Activated CD8-positive, alpha-beta T cell treated with anti-CD3 and anti-CD28 coated beads for 36 hours (primary cell): ENCODE data around the gene ANO9. TPM values are rescaled to one million over a fixed set of nuclear protein-coding genes. Genes with fewer than 3 reads are reported as not detected.
"Not testable (repeated sequence)": the region's sequence is repeated elsewhere in the genome, so short reads cannot be mapped to it uniquely, and the experiment has no call there.

Source experiments
- ATAC-seq: fragments of 200-7000 bp; cut with Tn5 transposase; one replicate; pipeline ENCODE4 v1.10.0; 2021; ENCODE audit warnings: mild to moderate bottlenecking, moderate library complexity
- CTCF ChIA-PET: fragments of 350-600 bp; sonication (Branson Sonifier 250); formaldehyde crosslinking; loops from one replicate; lab custom pipeline; 2021; ENCODE audit warnings: antibody characterized with exemption; lab: Charles Lee
- POLR2A ChIA-PET: fragments of 350-600 bp; sonication (Branson Sonifier 250); formaldehyde crosslinking; loops from one replicate; lab custom pipeline; 2021; ENCODE audit warnings: antibody characterized with exemption; lab: Charles Lee
- DNase-seq: peaks from one replicate; pipeline ENCODE4 v3.0.0-alpha.2; 2020
- H3K27ac Mint-ChIP-seq: one replicate; pipeline ENCODE4 v1.8.0; 2021; ENCODE audit warnings: mild to moderate bottlenecking, mixed read lengths
- H3K27me3 Mint-ChIP-seq: one replicate; pipeline ENCODE4 v1.8.0; 2021; ENCODE audit warnings: mixed read lengths
- H3K36me3 Mint-ChIP-seq: one replicate; pipeline ENCODE4 v1.8.0; 2021; ENCODE audit warnings: low read depth, mixed read lengths
- H3K4me1 Mint-ChIP-seq: one replicate; pipeline ENCODE4 v1.8.0; 2021; ENCODE audit warnings: low read depth, mixed read lengths
- H3K4me3 Mint-ChIP-seq: one replicate; pipeline ENCODE4 v1.8.0; 2021; ENCODE audit warnings: mild to moderate bottlenecking, moderate library complexity, mixed read lengths
- H3K9me3 Mint-ChIP-seq: one replicate; pipeline ENCODE4 v1.8.0; 2021; ENCODE audit warnings: mixed read lengths
- CTCF ChIP-seq: fragments of 200-600 bp; IDR thresholded peaks from one replicate; pipeline ENCODE4 v1.8.0; 2022; ENCODE audit warnings: antibody characterized with exemption, mild to moderate bottlenecking
- intact Hi-C: fragments of 100-400 bp; cut with micrococcal nuclease; formaldehyde crosslinking; loops from one replicate; pipeline ENCODE4 v1.10.0; 2022
- total RNA-seq, 2 experiments: library from RNA; stranded (reverse); gene quantifications; one replicate each; pipeline ENCODE4 v1.2.3, GENCODE V29; 2021

The ANO9 gene
- total RNA-seq, 2 experiments from 2014 or later: 28.2 to 29.0 TPM

DNA sequence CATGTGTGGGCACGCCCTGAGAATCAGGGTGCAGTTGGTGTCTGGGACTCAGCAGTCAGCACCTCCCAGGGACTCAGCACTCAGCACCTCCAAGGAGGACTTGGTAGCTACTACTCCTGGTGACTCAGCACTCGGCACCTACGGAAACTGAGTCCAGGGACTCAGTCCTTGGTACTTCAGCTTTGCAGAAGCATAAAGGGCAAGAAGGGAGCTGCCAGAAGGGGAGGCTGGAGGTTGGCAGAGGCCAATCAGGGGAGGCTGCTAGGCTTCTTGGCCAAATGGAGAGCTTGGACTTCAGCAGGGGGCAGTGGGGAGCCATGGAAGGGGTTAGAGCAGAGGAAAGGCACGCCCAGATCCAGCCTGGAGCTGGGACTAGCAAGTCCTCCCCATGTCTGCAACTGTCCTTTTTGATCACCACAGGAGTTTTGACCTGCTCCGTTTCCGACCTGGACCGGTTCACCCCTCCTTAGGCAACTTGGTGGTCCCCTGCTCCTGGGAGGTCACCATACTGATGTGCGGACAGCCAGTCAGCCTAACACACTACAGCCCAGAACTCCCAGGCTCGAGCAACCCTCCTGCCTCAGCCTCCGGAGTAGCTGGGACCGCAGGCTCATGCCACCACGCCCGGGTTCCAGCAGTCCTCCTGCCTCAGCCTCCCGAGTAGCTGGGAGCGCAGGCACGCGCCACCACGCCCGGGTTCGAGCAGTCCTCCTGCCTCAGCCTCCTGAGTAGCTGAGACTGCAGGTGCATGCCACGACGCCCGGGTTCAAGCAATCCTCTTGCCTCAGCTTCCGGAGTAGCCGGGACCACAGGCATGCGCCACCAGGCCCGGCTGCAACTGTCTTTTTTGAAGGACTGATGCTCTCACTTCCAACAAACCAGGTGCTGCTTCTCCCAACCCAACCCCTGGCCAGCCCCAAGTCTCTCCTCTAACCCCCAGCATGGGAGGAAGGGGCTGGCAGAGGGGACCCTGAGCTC lies 1.5 kb downstream of the ANO9 start:
- POLR2A ChIA-PET: interaction anchor here (0.6 to 2.8 kb wide), 5 partner anchors 9 to 136 kb away, joined by 3 to 10 read pairs (median 3); no protein-coding TSS in a partner anchor
- TF ChIP-seq CTCF: no peak
- Mint-ChIP-seq H3K9me3 (no peaks in the 10 kb centered on the region), H3K36me3 (no peaks in the 10 kb centered on the region), H3K4me3 (peak overlapping the region; percentile 72), H3K27me3 (no peaks in the 10 kb centered on the region), H3K27ac (no peak overlapping the region), H3K4me1 (peaks cover 22% of the 10 kb centered on the region)
- DNase-seq (peak; percentile 33), ATAC-seq (no peak)
- intact Hi-C loops: no loop called here
- CTCF ChIA-PET: interaction anchor here (0.7 to 3.4 kb wide), 3 partner anchors 9 to 24 kb away, joined by 3 to 19 read pairs (median 6); partner anchors contain the start of gene PTDSS2

DNA sequence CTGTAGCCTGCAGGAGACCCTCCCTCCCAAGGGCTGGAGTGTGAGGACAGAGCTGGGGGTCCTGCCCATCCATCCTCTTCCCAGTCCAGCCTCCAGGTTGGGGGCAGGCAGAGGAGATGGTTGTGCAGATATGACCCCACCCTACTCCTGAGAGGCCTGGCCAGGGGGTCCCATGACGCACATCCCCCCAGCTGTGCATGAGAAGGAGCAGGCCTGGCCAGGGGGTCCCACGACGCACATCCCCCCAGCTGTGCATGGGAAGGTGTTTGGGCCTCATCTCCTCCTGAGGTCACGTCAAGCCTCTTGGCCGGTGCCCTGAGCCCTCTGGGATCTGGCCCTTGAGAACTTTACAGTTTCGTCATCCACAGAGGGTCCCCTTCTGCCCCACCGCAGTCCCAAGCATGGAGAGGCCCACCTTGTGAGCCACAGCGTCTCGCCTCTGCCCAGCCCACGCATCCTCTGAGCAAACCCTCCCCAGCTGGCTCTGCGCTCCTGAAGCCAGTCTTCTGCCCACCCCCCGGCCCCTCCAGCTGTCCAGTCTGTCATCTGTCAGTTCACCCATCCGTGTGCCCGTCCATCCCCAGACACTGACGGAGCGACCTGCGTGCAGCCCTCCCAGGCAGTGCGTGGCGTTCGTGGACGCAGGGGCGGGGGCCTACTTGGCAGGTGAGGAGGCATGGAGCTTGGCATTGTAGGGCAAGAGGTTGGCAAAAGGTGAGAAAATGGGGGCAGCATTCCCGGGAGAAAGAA lies 2.3 kb downstream of the ANO9 start:
- H3K4me3 Mint-ChIP-seq: no peak overlapping the region

DNA sequence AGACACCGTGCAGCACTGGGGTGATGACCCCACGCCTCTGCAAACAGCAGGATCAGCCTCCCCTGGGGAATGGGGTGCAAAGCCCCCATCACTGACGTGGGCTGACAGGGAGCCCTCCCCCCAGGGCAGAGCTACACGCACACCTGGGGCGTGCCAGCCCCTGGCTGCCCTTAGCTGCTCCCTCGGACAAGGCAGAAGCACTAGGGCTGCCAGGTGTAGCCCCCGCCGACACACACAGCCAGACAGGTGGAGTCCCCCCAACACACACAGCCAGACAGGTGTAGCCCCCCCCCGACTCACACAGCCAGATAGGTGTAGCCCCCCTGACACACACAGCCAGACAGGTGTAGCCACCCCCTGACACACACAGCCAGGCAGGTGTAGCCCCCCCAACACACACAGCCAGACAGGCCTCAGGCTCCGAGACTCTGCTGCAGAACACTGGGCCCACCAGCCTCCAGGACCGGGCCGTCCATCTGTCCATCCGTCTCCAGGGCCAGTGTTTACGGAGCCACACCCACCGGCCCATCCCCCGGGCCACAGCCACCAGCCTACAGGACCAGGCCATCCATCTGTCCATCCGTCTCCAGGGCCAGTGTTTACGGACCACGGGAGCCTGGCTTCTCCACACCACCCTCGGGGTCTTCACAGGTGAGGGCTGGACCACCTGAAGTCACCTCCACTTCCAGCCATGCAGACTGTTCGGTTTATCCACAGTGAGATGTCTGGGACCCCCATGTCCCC lies 3.5 kb downstream of the ANO9 start:
- no peak for DNase-seq
- POLR2A ChIA-PET: no interaction called here
- Mint-ChIP-seq H3K4me3 (no peak overlapping the region), H3K27ac (no peak overlapping the region), H3K27me3 (no peaks in the 10 kb centered on the region), H3K36me3 (no peaks in the 10 kb centered on the region), H3K4me1 (peaks cover 22% of the 10 kb centered on the region), H3K9me3 (no peaks in the 10 kb centered on the region)
- CTCF ChIA-PET: interaction anchor here (1.5 to 2.4 kb wide), 2 partner anchors 10 to 22 kb away, joined by 4 to 6 read pairs; no protein-coding TSS in a partner anchor
- no peak for TF ChIP-seq CTCF
- ATAC-seq: no peak
- intact Hi-C loops: no loop called here

More for the DNA sequence above, 2.3 kb downstream of the ANO9 start:
- CTCF ChIA-PET: interaction anchor here (2.4 to 3.4 kb wide), 2 partner anchors 10 to 23 kb away, joined by 6 to 19 read pairs; partner anchors contain the start of gene PTDSS2
- intact Hi-C loops: no loop called here
- TF ChIP-seq CTCF: no peak
- H3K27ac Mint-ChIP-seq: no peak overlapping the region
- POLR2A ChIA-PET: interaction anchor here (1.8 to 2.8 kb wide), 2 partner anchors 10 to 13 kb away, joined by 5 to 10 read pairs; no protein-coding TSS in a partner anchor
- no peaks in the 10 kb centered on the region for H3K9me3 Mint-ChIP-seq
- DNase-seq (no peak), ATAC-seq (no peak)
- H3K27me3 Mint-ChIP-seq: no peaks in the 10 kb centered on the region
- H3K36me3 Mint-ChIP-seq: no peaks in the 10 kb centered on the region
- H3K4me1 Mint-ChIP-seq: peaks cover 22% of the 10 kb centered on the region

DNA sequence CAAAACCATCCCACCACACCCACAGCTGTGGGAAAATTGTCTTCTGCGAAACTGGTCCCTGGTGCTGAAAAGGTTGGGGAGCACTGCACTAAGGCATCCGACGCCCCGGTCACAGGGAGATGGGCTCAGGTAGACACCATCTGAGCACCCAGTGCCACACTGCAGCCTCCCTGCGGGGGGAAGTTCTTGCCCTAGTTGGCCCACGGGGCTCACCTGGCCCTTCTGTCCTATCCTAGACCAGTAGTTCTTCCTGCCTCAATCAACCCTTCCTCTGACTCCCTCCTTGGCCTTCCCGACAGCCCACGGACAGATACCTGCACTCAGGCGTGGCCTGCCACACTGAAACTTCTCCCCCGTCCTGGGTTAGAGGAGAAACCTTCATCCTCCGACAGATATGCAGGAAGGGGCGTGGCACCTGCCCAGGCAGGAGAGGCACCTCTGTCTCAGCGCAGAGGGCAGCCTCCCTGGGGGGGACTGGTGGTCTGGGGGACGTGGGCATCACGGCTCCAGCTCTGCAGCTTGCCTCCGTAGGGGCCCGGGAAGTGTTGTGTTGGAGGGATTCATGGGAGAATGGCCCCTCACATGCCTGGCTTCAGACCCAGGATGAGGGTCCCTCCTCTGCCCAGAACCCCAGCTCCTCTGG lies 4.5 kb downstream of the ANO9 start:
- intact Hi-C loops: no loop called here
- ChIA-PET CTCF (interaction anchor here (1.5 kb wide), 1 partner anchor 10 kb away, joined by 4 read pairs; no protein-coding TSS in a partner anchor), POLR2A (no interaction called here)
- Mint-ChIP-seq H3K27me3 (no peaks in the 10 kb centered on the region), H3K4me3 (no peak overlapping the region), H3K9me3 (no peaks in the 10 kb centered on the region), H3K36me3 (no peaks in the 10 kb centered on the region), H3K27ac (no peak overlapping the region), H3K4me1 (peaks cover 22% of the 10 kb centered on the region)
- ATAC-seq (no peak), DNase-seq (no peak)
- TF ChIP-seq CTCF: no peak

- intact Hi-C loops, CTCF ChIA-PET: not testable (repeated sequence)
These were observed 6.6 kb downstream of the ANO9 start for GRCh38 chr11:434999-435740.

More at GRCh38 chr11:434999-435740, 6.6 kb downstream of the ANO9 start:
- H3K27me3 Mint-ChIP-seq, H3K4me3 Mint-ChIP-seq, H3K27ac Mint-ChIP-seq, H3K36me3 Mint-ChIP-seq, ATAC-seq, H3K9me3 Mint-ChIP-seq, POLR2A ChIA-PET, DNase-seq: not testable (repeated sequence)
- H3K4me1 Mint-ChIP-seq: peaks cover 15% of the 10 kb centered on the region
